ENCODE data around the gene CADM2.

CADM2 gene

DNA sequence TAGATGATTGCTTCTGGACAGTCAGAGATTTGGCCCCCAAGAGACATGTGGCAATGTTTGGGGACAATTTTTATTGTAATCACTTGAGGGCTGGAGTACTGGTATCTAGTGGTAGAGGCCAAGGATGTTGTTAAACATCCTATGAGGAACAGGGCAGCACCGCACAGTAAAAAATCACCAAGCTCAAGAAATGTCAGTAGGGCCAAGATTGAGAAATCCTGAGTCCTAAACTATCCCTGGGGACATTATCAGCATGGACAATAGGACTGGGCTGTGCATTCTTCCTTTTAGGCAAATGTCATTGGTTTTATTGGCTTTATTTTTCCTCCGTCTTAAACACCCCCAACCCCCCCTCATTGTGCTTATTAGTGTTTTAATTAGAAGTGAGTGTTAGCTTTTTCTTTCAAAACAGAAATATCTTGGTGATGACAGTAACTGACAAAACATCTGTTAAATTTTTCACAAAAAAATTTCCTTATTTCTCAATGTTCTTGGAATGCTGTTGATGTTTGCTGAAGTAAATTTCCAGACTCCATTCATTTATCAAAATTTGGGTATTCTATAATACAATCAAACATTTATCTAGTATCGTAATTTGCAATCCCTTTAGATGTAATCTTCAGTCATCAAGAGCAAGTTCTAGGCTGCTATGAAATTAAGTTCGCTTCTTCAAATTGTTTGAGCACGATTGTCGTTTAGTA lies 1087.8 kb downstream of the CADM2 start:
- no peak for DNase-seq

DNA sequence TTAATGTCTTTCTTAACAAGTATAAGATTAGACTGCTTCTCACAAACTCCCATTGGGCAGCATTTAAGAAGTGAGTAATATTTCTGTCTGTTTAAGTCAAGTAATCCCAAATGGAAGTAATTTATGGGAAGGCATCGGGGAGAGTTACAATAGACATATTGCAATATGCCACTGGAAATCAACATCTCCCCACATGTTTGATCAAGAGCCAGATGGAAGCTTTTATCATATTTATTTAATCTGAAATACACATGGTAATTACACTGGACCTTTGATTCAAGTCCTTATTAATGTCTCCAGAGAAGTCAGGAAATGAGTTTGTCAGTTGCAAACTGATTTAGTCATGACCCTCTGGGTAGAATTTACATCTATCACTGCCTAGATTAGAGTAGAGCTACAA lies 1088.4 kb downstream of the CADM2 start:
- DNase-seq = no peak

- DNase-seq = no peak
Measured at GRCh38 chr3:86051058-86051457, 1092.3 kb downstream of the CADM2 start.

- DNase-seq = no peak
Measured at GRCh38 chr3:86056032-86056431, 1097.2 kb downstream of the CADM2 start.

- DNase-seq = no peak
Measured at GRCh38 chr3:86056962-86057361, 1098.2 kb downstream of the CADM2 start.

- DNase-seq = no peak
Measured at GRCh38 chr3:86073799-86074198, 1115.0 kb downstream of the CADM2 start.

GRCh38 chr3:86087160-86087871 lies 1128.5 kb downstream of the CADM2 start:
- no peak for DNase-seq

GRCh38 chr3:86104154-86104553 lies 1145.4 kb downstream of the CADM2 start:
- DNase-seq = no peak

- DNase-seq = no peak
Measured at GRCh38 chr3:86109434-86109833, 1150.6 kb downstream of the CADM2 start.
